ENCODE results near the gene CEMIP2.
A peak's percentile ranks its signal among the peaks of the same experiment; 100 is the strongest.

The CEMIP2 gene

GRCh38 chr9:71769175-71770161 is 1.2 kb upstream of the CEMIP2 start:
- DNase-seq, result no peak

- no peak for DNase-seq
Measured at GRCh38 chr9:71767776-71768321, 464 bp downstream of the CEMIP2 start.

GRCh38 chr9:71767163-71767775 is 1.0 kb downstream of the CEMIP2 start:
- no peak for DNase-seq

GRCh38 chr9:71766663-71767062 is 1.6 kb downstream of the CEMIP2 start:
- DNase-seq, result no peak

- no peak for DNase-seq
Measured at GRCh38 chr9:71765693-71766092, 2.6 kb downstream of the CEMIP2 start.

GRCh38 chr9:71764891-71765290 is 3.4 kb downstream of the CEMIP2 start:
- no peak for DNase-seq

GRCh38 chr9:71764463-71764862 is 3.9 kb downstream of the CEMIP2 start:
- no peak for DNase-seq

GRCh38 chr9:71763832-71764231 is 4.5 kb downstream of the CEMIP2 start:
- DNase-seq, result no peak

GRCh38 chr9:71762900-71763653 is 5.2 kb downstream of the CEMIP2 start:
- DNase-seq, result no peak

- DNase-seq, result no peak
Measured at GRCh38 chr9:71761938-71762353, 6.4 kb downstream of the CEMIP2 start.

GRCh38 chr9:71760901-71761300 is 7.4 kb downstream of the CEMIP2 start:
- DNase-seq, result no peak

- no peak for DNase-seq
Measured at GRCh38 chr9:71758785-71759184, 9.5 kb downstream of the CEMIP2 start.

- no peak for DNase-seq
Measured at GRCh38 chr9:71758277-71758676, 10.0 kb downstream of the CEMIP2 start.

GRCh38 chr9:71756753-71757152 is 11.6 kb downstream of the CEMIP2 start:
- DNase-seq, result no peak

- DNase-seq, result no peak
Measured at GRCh38 chr9:71755869-71756268, 12.4 kb downstream of the CEMIP2 start.

- DNase-seq, result no peak
Measured at GRCh38 chr9:71755230-71755629, 13.1 kb downstream of the CEMIP2 start.

- no peak for DNase-seq
Measured at GRCh38 chr9:71754151-71754550, 14.2 kb downstream of the CEMIP2 start.

- DNase-seq, result no peak
Measured at GRCh38 chr9:71752928-71753327, 15.4 kb downstream of the CEMIP2 start.

GRCh38 chr9:71752352-71752751 is 16.0 kb downstream of the CEMIP2 start:
- no peak for DNase-seq

GRCh38 chr9:71748280-71748743 is 20.0 kb downstream of the CEMIP2 start:
- no peak for DNase-seq

- DNase-seq, result peak; percentile 29 to 41
Measured at GRCh38 chr9:71747576-71747975, 20.7 kb downstream of the CEMIP2 start.

GRCh38 chr9:71746758-71747125 is 21.6 kb downstream of the CEMIP2 start:
- no peak for DNase-seq

Measured in Kasumi-1 (cell line).